ENCODE data around the gene ZNF300.

DNA sequence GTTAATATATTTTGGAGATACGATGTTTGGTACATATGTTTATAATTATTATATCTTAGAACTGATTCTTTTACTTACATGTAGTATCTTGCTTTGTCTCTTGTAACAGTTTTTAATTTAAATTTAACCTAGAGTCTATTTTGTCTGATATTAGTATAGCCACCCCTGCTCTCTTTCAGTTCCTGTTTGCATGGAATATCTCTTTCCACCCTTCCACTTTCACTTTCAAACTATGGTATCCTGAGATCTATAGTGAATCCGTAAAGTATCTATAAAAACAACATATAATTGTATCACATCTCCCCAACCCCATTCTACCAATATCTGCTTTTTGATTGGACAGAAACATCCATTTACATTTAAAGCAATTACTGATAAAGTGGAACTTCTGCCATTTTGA is 51.2 kb downstream of the ZNF300 start:
- no peak for TF ChIP-seq CTCF (conservative IDR thresholded peaks at IDR 0.05; ENCODE audit: low read length)
- no peak for TF ChIP-seq EZH2phosphoT487 (IDR thresholded peaks at IDR 0.05; ENCODE audit: borderline replicate concordance)

All from Loucy (cell line).